Ectodermal cell (in vitro differentiated cells): ENCODE results near the gene GPD2.

ENCODE experiments used
- H3K27ac ChIP-seq: 2 replicates; pipeline ENCODE4 v1.7.0; 2013; ENCODE audit warnings: mild to moderate bottlenecking, low read depth, low read length; ENCODE audit not compliant: insufficient read depth, poor library complexity, severe bottlenecking
- H3K27me3 ChIP-seq: 2 replicates; pipeline ENCODE4 v1.7.0; 2013; ENCODE audit warnings: mild to moderate bottlenecking, low read length; ENCODE audit not compliant: insufficient read depth, control insufficient read depth, poor library complexity, severe bottlenecking
- H3K36me3 ChIP-seq: one replicate; pipeline ENCODE4 v1.7.0; 2013; ENCODE audit warnings: low read length; ENCODE audit not compliant: control insufficient read depth, insufficient read depth
- H3K4me1 ChIP-seq: one replicate; pipeline ENCODE4 v1.7.0; 2013; ENCODE audit warnings: low read length; ENCODE audit not compliant: control insufficient read depth, insufficient read depth
- H3K4me3 ChIP-seq: 2 replicates; pipeline ENCODE4 v1.7.0; 2013; ENCODE audit warnings: low read depth, low read length, control low read depth; ENCODE audit not compliant: insufficient read depth
- H3K9me3 ChIP-seq: 2 replicates; pipeline ENCODE4 v1.7.0; 2013; ENCODE audit warnings: mild to moderate bottlenecking, low read length, moderate library complexity; ENCODE audit not compliant: control insufficient read depth
- WGBS, 2 experiments: methylation state at CpG; one replicate each; pipeline ENCODE4 v1.1.7; 2013; ENCODE audit warnings: missing lambda C conversion rate in 2 of 2; 5-methylcytosine and 5-hydroxymethylcytosine counted together

The GPD2 gene

DNA sequence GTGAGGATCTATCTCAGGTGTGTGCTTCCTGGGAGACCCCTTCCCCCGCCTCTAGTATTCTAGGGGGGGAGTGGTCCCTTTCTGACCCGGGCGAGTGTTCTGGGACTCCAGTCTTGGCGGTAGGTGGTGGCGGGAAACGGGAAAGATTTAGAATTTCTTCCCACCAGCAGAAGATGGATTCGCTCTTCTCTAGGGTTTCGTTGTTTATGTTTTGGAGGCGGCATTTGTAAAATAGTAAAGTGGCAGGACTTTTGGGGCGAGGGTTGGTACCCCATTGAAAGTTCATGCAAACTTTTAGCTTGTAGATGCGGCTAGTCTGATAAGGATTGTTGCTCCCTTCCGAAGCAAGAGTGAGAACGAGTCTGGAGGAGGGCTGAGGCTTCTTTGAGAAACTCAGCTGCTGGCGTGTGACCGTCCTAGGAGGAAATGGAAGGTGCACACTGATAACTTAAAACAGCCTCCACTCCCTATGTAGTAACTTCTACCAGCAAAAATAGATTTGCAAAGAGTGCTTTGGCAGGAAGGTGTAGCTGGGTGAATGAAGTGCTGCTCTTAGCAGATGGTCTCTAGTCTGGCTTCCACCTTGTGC is 412 bp downstream of the GPD2 start:
- no peaks in the 10 kb centered on the region for H3K9me3 ChIP-seq
- H3K4me1 ChIP-seq, result peaks cover 8% of the 10 kb centered on the region
- no peak overlapping the region for H3K27ac ChIP-seq
- peak overlapping the region; percentile 57 for H3K4me3 ChIP-seq
- H3K36me3 ChIP-seq, result no peaks in the 10 kb centered on the region
- H3K27me3 ChIP-seq, result no peaks in the 10 kb centered on the region
- 3 to 4% methylated on average over 14 to 15 of the region's 15 CpGs for WGBS, 2 experiments

- no peaks in the 10 kb centered on the region for H3K36me3 ChIP-seq
- H3K9me3 ChIP-seq, result no peaks in the 10 kb centered on the region
- peaks cover 8% of the 10 kb centered on the region for H3K4me1 ChIP-seq
- H3K4me3 ChIP-seq, result peak overlapping the region; percentile 57
- WGBS, 2 experiments, result 52 to 78% methylated on average over 4 of the region's 6 CpGs
- H3K27me3 ChIP-seq, result no peaks in the 10 kb centered on the region
- H3K27ac ChIP-seq, result no peak overlapping the region
Observed at GRCh38 chr2:156437272-156437930, 1.2 kb downstream of the GPD2 start.

DNA sequence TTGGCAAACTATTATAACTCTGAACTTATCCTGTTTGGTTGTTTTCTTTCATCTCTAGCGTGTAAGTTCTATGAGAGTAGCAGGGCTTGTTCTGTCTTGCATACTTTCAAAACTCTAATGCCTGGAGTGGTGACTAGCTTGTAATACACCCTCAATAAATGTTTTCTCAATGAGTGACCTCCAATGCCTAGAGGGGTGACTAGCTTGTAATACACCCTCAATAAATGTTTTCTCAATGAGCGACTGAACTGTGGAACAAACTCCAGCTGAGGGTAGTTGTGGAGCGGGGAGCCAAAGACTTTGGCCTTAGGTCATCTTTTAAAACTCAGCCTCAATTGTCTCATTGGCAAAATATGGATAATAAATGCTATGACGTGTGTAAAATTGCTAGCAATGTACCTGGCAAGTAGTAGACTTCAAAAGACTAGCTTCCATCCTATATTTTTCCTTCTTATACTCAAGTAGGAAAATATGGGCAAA is 1.8 kb downstream of the GPD2 start:
- Histone ChIP-seq H3K4me3 (no peak overlapping the region), H3K27ac (no peak overlapping the region)
- 92 to 93% methylated on average over 4 of the region's 4 CpGs for WGBS, 2 experiments

DNA sequence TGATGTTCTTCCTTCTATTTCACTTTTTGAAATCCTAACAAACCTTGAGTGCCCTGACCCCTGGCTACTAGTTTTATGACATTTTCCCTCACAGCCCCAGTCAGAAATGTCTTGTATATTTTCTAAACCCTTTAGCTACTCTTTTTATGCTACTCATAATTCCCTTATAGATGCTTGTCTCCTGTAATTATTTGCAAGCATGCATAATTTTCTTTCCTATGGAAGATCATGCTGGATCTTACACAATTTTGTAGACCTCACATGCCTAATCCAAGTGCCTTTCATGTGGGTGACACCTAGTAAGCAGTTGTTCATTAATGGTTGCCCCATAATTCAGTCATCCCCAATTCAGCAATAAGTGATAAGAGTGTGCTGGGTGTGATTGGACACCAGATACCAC is 6.9 kb downstream of the GPD2 start:
- H3K9me3 ChIP-seq, result no peaks in the 10 kb centered on the region

More for the DNA sequence above, 1.8 kb downstream of the GPD2 start:
- Histone ChIP-seq H3K27me3 (no peaks in the 10 kb centered on the region), H3K36me3 (no peaks in the 10 kb centered on the region), H3K4me1 (peaks cover 8% of the 10 kb centered on the region), H3K9me3 (no peaks in the 10 kb centered on the region)

DNA sequence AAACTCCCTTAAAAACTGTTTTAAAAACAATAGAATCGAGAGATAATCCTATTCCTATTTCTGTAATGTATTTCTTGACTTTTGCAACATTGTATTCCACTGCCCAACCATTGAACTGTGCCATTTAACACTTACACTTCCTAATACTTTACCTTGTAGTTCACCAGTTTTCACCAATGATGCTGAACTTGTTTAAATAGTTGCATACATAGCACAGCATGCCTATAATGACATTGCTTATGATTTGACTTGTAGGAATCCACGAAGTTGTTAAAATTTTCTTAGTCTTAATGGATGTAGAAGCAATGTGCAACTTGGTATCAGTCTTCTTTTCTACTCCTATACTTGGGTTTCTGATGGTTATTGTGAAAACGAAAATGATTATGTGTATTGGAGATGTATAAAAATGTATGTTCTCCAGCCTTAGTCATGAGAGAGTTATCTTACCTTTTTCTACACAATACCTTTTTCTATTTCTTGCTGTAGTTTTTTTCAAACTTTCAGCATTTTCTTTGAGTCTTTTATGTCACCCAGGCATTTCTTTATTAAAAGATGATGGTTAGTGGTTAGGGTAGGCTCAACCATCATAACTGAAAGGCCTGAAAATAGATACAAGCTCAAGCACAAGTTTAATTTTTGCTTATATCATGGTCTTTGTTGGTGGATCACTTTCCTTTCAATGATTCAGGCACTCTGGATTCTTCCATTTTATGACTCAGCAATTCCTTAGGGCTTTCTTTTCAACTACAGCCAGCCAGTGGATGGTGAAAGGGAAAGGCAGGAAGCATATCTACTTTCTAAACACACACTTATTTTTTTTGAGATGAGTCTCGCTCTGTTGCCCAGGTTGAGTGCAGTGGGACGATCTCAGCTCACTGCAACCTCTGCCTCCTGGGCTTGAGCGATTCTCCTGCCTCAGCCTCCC is 9.4 kb downstream of the GPD2 start:
- H3K27ac ChIP-seq, result no peak overlapping the region
- H3K4me3 ChIP-seq, result no peak overlapping the region
- WGBS, 2 experiments, result 94% methylated on average over 5 of the region's 6 CpGs
- no peaks in the 10 kb centered on the region for H3K27me3 ChIP-seq
- H3K9me3 ChIP-seq, result no peaks in the 10 kb centered on the region
- no peaks in the 10 kb centered on the region for H3K36me3 ChIP-seq
- no peaks in the 10 kb centered on the region for H3K4me1 ChIP-seq

More for the DNA sequence above, 6.9 kb downstream of the GPD2 start:
- Histone ChIP-seq H3K4me3 (no peak overlapping the region), H3K27me3 (no peaks in the 10 kb centered on the region), H3K4me1 (peaks cover 2% of the 10 kb centered on the region), H3K36me3 (no peaks in the 10 kb centered on the region), H3K27ac (no peak overlapping the region)

- H3K36me3 ChIP-seq, result no peaks in the 10 kb centered on the region
- no peaks in the 10 kb centered on the region for H3K27me3 ChIP-seq
- H3K9me3 ChIP-seq, result no peaks in the 10 kb centered on the region
- H3K27ac ChIP-seq, result no peak overlapping the region
- no peaks in the 10 kb centered on the region for H3K4me1 ChIP-seq
- 94 to 96% methylated on average over 1 of the region's 1 CpG for WGBS, 2 experiments
- H3K4me3 ChIP-seq, result no peak overlapping the region
Observed at GRCh38 chr2:156447761-156448160, 11.6 kb downstream of the GPD2 start.

DNA sequence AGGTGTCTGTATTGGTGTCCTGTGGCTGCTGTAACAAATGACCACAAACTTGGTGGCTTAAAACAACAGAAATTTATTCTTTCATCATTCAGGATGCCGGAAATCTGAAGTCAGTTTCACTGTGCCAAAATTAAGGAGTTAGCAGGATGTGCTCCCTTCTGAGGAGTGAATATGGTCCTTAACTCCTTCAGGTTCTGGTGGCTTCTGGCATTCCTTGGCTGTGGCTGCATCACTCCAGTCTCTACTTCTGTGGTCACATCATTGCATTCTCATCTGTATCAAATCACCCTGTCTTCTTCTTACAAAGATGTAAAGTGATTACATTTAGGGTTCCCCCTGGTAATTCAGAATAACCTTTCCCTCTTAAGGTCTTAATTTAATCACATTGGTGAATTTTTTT is 12.6 kb downstream of the GPD2 start:
- 95 to 97% methylated on average over 1 of the region's 1 CpG for WGBS, 2 experiments
- H3K4me1 ChIP-seq, result no peaks in the 10 kb centered on the region

DNA sequence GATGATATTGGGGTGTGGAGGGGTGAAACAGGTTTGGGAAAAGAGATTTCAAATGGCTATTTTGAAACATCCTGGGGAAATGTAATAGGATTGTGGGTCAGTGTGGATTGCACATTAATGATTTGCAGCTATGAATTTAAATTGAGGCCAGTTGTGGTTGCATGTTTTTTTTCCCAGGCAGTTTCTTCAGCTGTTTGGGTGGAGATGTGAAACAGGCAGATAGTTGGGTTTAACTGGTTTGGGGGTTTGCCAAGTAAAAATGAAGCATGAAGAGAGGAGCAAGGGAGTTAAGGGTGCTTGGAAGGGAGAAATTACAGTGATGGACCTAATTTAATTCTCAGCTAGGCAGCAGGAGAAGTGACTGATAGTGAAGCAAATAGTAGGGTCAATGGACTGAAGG is 16.8 kb downstream of the GPD2 start:
- H3K4me1 ChIP-seq, result no peaks in the 10 kb centered on the region
- no peaks in the 10 kb centered on the region for H3K27me3 ChIP-seq
- no peak overlapping the region for H3K27ac ChIP-seq
- H3K9me3 ChIP-seq, result no peaks in the 10 kb centered on the region
- H3K36me3 ChIP-seq, result no peaks in the 10 kb centered on the region
- no peak overlapping the region for H3K4me3 ChIP-seq

More for the DNA sequence above, 12.6 kb downstream of the GPD2 start:
- Histone ChIP-seq H3K4me3 (no peak overlapping the region), H3K27me3 (no peaks in the 10 kb centered on the region), H3K36me3 (no peaks in the 10 kb centered on the region), H3K27ac (no peak overlapping the region), H3K9me3 (no peaks in the 10 kb centered on the region)

GRCh38 chr2:156455361-156455975 is 19.3 kb downstream of the GPD2 start:
- WGBS, 2 experiments, result 83 to 97% methylated on average over 2 of the region's 2 CpGs
- Histone ChIP-seq H3K9me3 (no peaks in the 10 kb centered on the region), H3K27ac (no peak overlapping the region), H3K4me1 (no peaks in the 10 kb centered on the region), H3K36me3 (no peaks in the 10 kb centered on the region), H3K4me3 (no peak overlapping the region), H3K27me3 (no peaks in the 10 kb centered on the region)

GRCh38 chr2:156456616-156457015 is 20.4 kb downstream of the GPD2 start:
- H3K4me1 ChIP-seq, result no peaks in the 10 kb centered on the region
- H3K27me3 ChIP-seq, result no peaks in the 10 kb centered on the region
- no peaks in the 10 kb centered on the region for H3K36me3 ChIP-seq
- H3K4me3 ChIP-seq, result no peak overlapping the region
- no peaks in the 10 kb centered on the region for H3K9me3 ChIP-seq
- H3K27ac ChIP-seq, result no peak overlapping the region
- 94% methylated on average over 3 of the region's 3 CpGs for WGBS, 2 experiments
